Stimulated activated CD4-positive, alpha-beta T cell treated with anti-CD3 and anti-CD28 coated beads, TNF-alpha, amount 100 ng/mL, for 4 hours (primary cell): ENCODE measurements around the gene RTN4RL2.
"Not testable (repeated sequence)": the region's sequence is repeated elsewhere in the genome, so short reads cannot be mapped to it uniquely, and the experiment has no call there.

Experiments
- DNase-seq, 3 experiments: peaks; one replicate each; pipeline ENCODE4 v3.0.0-alpha.2; 2020; ENCODE audit warnings: low read depth in 3 of 3

Gene RTN4RL2

DNA sequence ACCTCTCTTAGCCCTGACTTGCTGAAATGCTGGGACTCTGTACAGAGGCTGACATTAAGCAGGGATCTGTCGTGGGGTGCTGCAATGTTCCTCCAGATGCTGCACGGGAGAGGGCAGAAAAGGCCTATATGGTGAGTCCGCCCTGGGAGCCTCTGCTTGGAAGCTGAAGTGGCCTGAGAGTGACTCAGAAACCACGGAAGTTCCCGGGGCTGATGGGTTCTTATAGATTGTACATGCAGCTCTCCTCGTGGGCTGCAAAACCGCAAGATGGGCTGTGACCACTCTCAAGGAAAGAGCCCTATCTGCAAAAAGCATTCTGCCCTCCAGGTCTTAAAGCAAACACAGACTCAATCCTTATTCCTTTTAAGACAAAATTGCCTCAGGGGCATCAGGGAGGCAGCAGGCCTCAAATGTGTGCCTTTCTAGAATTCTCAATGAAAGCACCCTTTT is 27.6 kb upstream of the RTN4RL2 start:
- no peak for DNase-seq

DNA sequence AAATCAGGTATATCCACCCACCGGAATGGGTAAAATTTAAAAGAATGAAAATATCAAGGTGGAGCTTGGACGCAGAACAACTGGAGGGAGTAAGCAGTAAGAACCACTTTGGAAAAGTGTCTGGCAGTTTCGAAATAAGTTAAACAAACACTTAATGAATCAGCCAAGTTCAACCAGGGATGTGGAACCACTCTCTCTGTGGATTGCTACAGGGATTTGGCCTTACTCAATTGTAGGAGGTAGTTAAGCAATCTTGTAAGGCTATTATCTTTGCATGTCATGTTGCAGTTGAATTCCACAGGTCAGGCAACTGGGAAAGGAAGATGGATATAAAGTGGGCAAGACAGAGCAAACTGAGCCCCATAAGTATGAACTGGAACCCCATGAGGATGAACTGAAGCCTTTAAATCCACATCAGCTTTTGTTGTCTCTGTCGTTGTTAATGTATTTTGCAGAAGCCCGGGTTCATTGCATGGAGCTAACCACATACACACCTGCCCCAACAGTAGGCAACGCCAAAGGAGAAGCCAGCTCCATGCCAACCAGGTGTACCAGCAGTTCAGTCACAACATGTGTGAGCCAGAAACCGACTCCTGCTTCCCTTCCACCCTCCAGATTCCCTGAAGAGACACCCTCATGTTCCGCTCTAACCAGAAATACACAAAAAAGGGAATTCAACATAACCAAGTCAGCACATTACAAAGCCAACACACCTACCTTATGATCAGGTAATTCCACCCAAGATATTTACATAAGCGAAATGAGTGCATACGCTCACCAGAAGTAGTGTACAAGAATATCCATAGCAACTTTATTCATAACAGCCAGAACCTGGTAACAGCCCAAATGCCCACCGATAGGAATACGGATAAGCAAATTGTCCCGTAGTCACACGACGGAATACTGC is 25.4 kb upstream of the RTN4RL2 start:
- DNase-seq: no peak

DNA sequence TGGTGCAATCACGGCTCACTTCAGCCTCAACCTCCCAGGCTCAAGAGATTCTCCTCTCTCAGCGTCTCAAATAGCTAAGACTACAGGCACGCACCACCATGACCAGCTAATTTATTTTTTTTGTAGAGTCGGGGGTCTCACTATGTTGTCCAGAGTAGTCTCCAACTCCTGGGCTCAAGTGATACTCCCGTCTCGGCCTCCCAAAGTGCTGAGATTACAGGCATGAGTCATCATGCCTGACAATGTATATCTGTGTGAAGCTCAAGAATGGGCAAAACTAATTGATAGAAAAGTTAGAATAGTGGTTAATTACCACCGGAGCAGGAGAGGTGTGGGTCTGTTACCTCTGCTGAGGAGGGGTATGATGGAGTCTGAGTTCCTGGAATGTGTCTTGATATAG is 24.3 kb upstream of the RTN4RL2 start:
- no peak for DNase-seq

DNA sequence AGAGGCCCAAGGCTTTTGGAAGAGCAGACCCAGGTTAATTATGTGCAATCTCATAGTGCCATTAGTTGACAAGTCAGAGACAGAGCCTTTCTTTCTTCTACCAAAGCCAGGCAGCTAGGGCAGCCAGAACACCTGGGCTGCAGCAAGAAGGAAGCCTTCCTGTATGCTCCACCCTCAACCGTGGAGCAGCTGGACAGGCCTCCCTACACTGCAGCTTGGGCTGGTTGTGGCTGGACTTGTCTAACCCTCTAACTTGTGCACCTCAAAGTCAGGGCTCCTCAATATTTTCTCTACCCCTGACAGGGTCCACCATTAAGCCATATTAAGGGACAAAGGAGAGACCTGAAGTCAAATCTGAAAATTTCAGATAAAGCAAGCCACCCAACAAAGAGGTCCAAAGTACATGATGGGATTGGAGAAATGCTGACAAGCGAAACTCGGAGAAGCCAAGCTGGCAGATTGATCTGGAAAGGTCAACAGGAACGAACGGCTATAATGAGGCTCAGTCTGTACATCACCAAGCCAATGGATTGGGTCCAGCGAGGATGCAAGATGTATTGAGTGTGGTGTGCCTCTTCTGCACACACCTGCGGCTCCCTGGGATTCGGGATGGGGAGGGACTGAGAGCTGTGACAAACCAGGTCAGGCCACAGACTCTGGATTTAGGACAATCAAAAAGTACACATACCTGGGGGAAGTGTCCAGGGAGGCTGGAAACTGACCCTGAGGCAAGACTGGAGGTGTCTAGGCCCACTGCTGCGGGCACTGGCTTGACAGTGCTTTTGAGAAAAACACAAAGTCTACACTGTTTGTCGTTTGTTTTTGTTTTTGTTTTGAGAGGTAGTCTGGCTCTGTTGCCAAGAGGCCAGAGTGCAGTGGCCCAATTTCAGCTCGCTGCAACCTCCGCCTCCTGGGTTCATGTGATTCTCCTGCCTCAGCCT is 21.7 kb upstream of the RTN4RL2 start:
- no peak for DNase-seq

DNA sequence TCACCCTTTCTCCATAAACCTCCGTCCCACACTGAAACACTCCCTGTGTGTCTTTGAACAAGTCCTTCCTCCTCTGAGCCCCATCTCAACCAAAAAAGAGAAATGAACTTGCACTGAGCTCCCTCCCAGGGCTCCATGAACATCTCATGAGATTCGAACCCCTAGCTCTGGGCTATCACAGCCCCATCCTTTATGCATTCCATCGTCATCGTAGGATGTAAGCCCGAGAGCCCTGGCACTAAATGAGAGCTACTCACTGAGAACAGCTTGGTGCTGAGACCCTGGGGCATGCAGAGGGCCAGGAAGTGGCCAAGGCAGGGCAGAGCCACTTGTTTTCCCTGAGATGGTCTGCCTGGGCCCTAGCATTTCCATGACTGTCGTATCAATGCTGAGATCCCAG is 20.5 kb upstream of the RTN4RL2 start:
- DNase-seq: no peak

DNA sequence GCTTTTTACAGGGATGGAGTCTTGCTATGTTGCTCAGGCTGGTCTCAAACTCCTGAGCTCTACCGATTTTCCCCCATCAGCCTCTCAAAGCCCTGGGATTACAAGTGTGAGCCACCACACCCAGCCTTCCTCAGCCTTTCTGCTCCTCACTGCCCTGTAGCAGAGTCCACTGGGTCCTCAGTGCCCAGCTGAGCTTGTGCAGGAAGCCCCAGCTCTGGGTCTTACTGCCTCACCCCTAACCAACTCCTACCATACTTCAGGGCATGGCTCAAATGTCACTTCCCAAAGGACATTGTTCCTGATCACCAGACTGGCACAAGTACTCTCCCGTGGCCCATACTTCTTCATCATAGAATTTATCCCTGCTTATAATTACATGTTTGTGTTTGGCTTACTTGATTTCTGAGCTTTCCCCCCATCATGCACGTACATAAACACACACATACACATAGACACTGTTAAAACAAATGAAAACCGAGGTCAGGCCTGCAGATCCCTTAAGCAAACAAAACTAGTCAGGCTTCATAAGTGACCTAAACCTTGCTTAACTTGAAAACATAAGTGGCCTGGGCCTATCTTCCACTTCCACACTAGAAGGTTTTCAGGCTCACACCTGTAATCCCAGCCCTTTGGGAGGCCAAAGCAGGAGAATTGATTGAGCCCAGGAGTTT is 19.4 kb upstream of the RTN4RL2 start:
- DNase-seq: no peak

DNA sequence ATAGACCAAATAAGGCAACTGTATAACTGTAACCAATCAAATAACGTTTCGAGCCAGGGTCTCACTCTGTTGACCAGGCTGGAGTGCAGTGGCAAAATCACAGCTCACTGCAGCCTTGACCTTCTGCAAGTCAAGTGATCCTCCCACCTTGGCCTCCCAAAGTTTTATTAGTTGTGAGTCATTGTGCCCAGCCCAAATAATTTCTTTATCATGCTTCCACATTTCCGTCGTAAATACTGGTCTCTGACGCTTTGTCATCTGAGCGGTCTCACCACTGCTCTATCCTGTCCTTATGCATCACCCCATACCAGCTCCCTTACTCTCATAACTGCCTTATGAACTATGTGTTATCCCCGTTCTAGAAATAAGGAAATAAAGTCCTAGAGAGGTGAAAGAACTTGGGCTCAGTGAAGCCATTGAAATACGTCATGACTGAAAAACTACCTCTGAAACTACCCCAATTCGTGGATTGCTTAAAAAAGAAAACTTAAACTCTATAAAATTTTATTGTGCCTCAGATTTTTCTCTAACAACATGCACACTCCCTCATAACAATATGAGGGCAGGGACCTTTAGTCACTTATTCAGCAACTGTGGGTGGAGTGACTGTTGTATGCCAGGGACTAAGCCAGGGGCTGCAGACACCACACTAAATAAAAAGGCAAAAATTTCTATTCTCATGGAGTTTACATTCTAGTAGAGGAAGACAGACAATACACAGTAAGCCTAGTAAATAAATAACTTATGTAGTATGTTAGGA is 15.8 kb upstream of the RTN4RL2 start:
- DNase-seq: no peak

DNA sequence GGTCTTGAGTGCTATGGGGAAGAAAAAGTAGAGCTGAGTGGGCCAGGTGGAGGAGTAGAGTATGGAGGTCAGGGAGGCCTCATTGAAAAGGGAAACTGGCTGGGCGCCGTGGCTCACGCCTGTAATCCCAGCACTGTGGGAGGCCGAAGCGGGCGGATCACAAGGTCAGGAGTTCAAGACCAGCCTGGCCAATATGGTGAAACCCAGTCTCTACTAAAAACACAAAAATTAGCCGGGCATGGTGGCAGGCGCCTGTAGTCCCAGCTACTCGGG is 15.3 kb upstream of the RTN4RL2 start:
- DNase-seq: not testable (repeated sequence)

DNA sequence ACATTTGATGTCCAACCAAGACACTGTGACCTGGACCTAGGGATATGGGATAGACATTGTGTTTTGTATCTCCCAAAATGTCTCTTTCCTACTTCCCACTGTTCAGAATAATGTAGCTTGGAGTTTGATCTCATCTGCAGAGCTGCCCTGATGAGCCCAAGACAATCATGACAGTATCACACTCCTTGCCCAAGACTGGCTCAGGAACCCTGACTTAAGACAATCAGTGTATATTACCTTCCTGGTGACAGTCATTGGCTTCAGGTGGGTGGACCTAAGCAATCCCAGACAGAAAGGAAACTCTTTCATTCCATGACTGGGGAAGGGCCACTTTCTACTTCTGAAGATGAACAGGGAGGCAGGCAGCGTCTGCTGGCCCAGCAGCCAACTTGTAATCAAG is 14.3 kb upstream of the RTN4RL2 start:
- DNase-seq: no peak

DNA sequence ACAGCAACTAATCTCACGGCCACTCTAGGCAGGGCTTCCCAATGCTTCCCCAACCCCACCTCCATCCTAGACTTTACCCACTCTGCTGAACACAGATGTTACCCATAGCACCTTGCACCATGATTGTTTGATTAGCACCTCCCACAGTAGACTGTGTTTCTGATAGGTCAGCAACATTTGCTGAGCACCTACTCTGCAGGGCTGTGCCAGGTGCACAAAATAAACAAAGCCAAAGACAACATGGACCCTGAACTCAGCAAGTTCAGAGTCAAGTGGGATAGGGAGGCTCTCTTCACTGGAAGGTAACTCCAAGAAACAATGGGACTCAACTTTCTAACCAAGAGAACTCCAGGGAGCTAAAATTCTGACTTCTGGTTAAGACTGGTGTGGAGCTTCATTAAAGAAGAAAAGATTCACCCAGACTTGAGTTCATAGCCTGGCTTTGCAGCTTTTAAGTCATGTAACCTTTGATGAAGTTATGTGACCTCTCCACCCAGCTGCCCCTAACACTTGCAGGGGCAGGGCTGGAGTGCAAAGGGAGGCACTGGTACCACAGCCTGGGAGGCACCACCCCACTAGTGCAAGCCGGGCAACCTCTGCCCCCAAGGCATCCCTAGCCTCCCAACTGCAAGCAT is 6.7 kb upstream of the RTN4RL2 start:
- no peak for DNase-seq

DNA sequence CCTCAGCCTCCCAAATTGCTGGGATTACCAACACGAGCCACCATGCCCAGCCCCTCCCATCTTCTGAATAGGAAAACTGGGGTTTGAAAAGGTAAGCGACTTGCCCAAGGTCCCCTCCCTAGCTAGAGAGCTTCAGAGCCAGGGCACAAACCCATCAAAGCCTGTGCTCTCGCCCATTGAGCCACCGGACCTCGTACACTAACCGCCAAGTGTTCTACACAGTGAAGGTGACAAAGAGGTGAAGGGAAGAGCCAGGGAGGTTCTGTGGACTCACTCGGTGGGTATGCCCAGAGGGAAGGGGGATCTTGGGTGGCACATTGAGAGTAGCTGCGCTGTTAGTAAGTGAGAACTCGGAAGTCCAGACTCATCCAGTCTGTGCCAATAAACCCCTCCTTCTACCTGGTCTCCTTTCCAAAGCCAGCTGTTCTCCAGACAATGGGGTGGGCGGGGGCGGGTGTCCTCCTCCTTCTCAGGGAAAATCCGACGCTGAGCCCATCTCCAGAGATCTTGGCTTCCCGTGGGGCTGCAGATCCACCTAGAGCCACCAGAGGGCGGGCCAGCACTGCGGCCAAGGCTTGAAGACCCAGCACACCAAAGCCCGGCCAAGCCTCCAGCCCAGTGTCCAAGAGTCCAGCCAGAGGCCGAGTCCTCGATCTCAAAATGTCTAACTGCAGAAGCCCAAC is 3.2 kb upstream of the RTN4RL2 start:
- DNase-seq: peak; percentile 45 to 61 (median 50)

DNA sequence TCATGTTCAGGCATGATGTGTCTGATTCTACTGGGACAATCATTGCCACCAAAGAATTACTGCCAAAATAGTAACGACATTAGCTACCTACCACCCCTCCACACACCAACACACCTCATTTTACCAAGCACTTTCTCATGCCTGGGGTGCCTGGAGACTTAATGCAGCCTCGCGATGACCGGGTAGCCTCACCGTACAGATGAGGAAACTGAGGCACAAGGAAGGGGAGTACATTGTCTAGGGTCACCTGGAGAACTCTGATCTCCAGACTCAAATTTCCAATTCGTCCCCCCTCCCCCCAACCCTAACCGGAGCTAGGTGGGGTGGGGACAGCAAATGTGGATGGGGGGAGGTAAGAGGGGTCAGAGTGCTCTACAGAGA is 2.7 kb upstream of the RTN4RL2 start:
- no peak for DNase-seq

DNA sequence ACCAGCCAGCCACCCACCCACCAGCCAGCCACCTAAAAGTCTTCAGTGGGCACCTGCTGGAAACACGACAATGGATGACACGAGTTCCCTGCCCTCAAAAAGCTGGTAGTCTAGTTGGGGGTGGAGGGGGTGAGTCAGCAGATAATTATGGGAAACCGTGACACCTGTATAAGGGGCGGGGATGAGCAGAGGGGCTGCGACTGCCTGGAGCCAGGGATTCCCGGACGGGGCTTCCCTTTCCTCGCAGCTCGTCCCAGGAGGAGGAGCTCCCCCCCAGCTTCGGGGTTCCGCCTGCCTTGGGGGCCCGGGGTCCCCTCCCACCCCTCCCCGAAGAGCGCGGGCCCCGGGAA is 2.3 kb upstream of the RTN4RL2 start:
- peak in 1 of 3 experiments; percentile 54 for DNase-seq

DNA sequence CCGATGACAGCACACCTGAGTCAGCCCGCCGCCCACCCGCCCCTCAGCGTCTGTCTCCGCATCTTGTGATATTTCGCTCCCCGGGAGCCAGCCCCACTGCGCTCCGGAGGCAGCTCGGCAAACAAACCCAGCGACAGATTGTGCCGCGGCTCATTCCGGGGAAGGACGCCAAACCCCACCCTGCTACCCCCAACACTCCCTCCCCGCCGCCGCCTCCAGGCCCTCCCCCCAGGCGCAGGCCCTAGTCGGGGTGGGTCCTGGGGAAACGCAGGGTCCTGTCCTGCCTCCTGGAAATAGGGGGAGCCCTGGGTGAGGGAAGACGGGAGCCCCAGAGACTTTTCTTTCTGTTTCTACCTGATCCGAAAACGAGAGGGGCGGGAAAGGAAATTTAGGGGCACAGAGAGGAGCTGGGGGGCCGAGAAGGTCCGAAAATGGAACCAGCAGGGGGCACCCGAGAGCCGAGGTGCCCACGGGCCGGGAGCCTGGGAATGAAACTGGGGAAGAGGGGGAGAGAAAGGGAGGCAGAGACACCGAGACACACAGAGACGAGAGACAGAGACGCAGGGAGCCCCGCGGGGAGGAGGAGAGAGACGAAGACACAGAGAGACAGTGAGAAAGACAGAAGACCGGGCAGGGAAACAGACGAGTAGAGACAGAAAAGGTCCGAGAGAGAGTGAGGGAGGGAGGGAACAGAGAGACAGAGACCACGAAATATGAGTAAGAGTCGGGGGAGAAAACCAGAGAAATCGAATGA is 1.7 kb upstream of the RTN4RL2 start:
- peak; percentile 53 to 76 (median 66) for DNase-seq

DNA sequence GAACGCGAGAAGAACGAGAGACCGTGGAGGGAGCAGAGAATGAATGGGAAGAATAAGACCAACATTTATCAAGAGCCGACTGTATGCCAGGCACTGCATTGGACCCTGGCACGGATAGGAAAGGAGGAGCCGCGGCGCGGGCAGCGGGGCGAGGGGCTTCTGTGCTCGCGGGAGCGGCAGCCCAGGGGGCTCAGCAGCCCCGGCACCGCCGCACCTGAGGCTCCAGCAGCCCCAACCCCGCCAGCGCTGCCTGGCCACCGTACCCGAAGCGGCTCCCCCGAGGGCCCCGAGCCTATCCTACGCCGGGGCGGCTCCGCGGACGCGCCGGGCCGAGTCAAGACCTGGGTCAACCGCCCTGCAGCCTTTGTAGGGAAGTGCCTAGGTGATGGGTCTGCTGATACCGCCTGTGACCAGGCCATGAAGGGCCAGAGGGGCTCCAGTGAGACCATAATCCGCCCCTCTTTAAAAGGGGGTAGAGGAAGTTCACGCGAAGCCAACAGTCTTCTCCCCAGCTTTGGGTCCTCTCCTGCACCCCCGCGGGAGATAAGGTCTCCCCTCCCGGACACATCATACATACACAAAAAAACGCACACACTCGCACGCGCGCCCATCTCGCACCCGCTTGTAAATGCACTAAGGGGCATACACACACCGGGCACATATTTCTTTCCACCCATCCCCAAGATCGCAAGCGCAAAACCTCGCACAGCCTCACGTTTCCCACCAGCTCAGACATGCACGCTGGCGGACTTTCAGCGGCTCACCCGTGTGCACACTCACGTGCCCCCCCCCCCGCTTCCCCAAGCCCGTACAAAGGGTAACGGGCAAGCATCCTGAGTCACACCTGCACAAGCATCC is 935 bp upstream of the RTN4RL2 start:
- peak in 1 of 3 experiments; percentile 20 for DNase-seq

DNA sequence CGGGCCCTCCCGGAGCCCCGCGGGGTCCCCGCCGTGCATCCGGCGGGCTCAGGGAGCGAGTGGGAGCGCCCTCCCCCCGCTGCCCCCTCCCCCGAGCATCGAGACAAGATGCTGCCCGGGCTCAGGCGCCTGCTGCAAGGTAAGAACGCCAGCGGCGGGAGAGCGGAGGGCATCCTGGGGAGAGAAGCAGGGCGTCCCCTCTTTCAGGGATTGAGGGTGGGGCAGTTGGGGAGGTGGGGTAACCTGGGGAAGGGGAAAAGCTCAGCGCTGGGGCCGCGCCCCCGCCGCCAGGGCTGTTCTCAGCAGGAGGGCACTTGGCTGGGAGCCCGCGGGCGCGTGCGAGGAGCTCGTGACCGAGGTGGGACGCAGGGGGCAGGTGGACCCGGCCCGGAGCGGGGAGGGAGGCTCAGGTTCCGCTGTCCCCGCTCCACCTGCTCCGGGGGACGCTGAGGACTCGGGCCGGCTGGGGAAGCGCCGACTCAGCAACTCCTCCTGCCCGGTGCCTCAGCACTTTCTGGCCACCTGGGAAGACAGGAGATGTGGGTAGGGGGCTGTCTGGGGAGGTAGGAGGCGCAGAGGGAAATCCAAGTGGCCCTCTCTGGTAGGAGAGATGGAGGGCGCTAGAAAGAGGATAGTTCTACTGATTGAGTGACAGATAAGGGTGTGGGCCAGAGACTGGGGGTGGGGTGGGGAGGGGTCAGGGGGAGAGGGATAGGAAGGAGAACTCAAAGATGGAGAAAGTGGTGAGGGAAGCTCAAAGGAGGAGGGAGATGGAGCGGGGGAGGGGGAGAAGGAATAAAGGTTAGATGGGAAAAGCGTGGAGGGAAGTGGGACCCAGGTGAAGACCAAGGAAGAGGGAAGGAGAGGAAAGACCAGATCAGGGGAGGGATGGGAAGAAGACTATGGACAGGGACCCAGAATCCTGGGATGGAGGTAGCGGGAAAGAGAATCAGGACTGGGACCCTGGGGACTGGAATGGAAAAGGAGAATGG is 726 bp downstream of the RTN4RL2 start:
- no peak for DNase-seq

DNA sequence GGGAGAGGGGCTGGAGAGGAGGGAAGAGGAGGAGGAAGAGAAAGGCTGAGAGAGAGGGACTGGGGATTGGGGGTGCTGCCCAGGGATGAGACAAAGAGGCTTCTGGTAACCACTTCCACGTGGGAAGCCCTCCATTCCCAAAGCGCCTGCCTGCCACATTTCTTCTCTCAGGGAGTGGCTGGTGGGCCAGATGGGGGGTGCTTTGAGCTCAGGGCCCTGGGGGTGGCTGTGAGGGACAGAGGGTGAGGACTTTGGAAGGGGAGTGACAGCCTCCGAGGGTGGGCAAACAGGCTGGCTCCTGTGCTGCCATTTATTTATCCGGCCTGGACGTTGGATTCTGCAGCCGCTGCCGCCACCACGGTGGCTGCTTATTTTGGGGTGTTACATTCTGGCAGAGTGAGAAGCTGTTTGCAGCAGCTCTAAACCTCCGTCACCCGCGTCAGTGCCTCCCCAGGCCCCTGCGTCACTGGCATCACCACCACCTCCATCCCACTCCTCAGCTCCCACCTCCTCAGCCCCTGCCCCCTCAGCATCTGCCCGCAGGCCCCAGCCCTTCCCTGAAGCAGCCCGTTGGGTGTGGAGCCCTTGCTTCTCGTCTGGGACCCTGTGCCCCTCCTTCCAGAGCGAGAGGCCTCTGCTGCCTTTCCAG is 1.6 kb downstream of the RTN4RL2 start:
- no peak for DNase-seq
